Measurements from ENCODE around the gene SLC35F6. TPM values are rescaled to one million over a fixed set of nuclear protein-coding genes. Genes with fewer than 3 reads are reported as not detected.
"Not testable (repeated sequence)": the region's sequence is repeated elsewhere in the genome, so short reads cannot be mapped to it uniquely, and the experiment has no call there.

SLC35F6 gene
- total and polyA plus RNA-seq, 3 experiments from 2014 or later = 6.7 to 12.1 (median 11.5) TPM

- H3K36me3 Mint-ChIP-seq; H3K27ac ChIP-seq (ENCODE audit: low read depth, low read length); H3K36me3 ChIP-seq (ENCODE audit: insufficient read depth, low read length); CTCF ChIA-PET; H3K4me1 Mint-ChIP-seq; POLR2A ChIA-PET; H3K27ac Mint-ChIP-seq; H3K9me3 ChIP-seq (ENCODE audit: low read length); H3K4me3 Mint-ChIP-seq; H3K9me3 Mint-ChIP-seq; H3K27me3 ChIP-seq (ENCODE audit: insufficient read depth, low read length, poor library complexity, severe bottlenecking); H3K4me3 ChIP-seq (ENCODE audit: low read length); DNase-seq: not testable (repeated sequence)
- H3K27me3 Mint-ChIP-seq = peaks cover 15 to 65% of the 10 kb centered on the region in 2 donors
- H3K4me1 ChIP-seq (ENCODE audit: insufficient read depth, low read length) = peaks cover 17% of the 10 kb centered on the region
Measured at GRCh38 chr2:26814072-26814765, 50.1 kb downstream of the SLC35F6 start.

GRCh38 chr2:26816893-26817292 lies 52.8 kb downstream of the SLC35F6 start:
- Mint-ChIP-seq H3K27me3 (peaks cover 20 to 65% of the 10 kb centered on the region in 2 donors), H3K36me3 (peaks cover 0 to 5% (median 3%) of the 10 kb centered on the region in 3 donors), H3K27ac (no peak overlapping the region), H3K9me3 (peaks cover 0 to 2% (median 0%) of the 10 kb centered on the region in 5 donors), H3K4me3 (no peak overlapping the region), H3K4me1 (no peaks in the 10 kb centered on the region)
- no peak overlapping the region for H3K27ac ChIP-seq (ENCODE audit: low read depth, low read length)
- no peaks in the 10 kb centered on the region for H3K4me1 ChIP-seq (ENCODE audit: insufficient read depth, low read length)
- ChIA-PET CTCF (no interaction called here), POLR2A (no interaction called here)
- H3K36me3 ChIP-seq (ENCODE audit: insufficient read depth, low read length) = no peaks in the 10 kb centered on the region
- no peak for DNase-seq
- H3K4me3 ChIP-seq (ENCODE audit: low read length) = no peak overlapping the region
- no peaks in the 10 kb centered on the region for H3K9me3 ChIP-seq (ENCODE audit: low read length)
- no peaks in the 10 kb centered on the region for H3K27me3 ChIP-seq (ENCODE audit: insufficient read depth, low read length, poor library complexity, severe bottlenecking)

- CTCF ChIA-PET = interaction anchor here (1.2 kb wide), 1 partner anchor 28 kb away, joined by 4 read pairs; no protein-coding TSS in a partner anchor
- no peak overlapping the region for H3K27ac Mint-ChIP-seq
Measured at GRCh38 chr2:26818255-26818654, 54.2 kb downstream of the SLC35F6 start.

GRCh38 chr2:26818972-26819371 lies 54.9 kb downstream of the SLC35F6 start:
- no peaks in the 10 kb centered on the region for H3K4me1 Mint-ChIP-seq
- Histone ChIP-seq H3K9me3 (ENCODE audit: low read length) (no peaks in the 10 kb centered on the region), H3K27ac (ENCODE audit: low read depth, low read length) (no peak overlapping the region), H3K4me3 (ENCODE audit: low read length) (no peak overlapping the region), H3K27me3 (ENCODE audit: insufficient read depth, low read length, poor library complexity, severe bottlenecking) (no peaks in the 10 kb centered on the region), H3K4me1 (ENCODE audit: insufficient read depth, low read length) (no peaks in the 10 kb centered on the region), H3K36me3 (ENCODE audit: insufficient read depth, low read length) (no peaks in the 10 kb centered on the region)
- H3K27me3 Mint-ChIP-seq = peaks cover 16 to 51% of the 10 kb centered on the region in 2 donors
- CTCF ChIA-PET = interaction anchor here (1.2 kb wide), 1 partner anchor 27 kb away, joined by 4 read pairs; no protein-coding TSS in a partner anchor
- no peaks in the 10 kb centered on the region for H3K9me3 Mint-ChIP-seq
- POLR2A ChIA-PET = no interaction called here
- no peak for DNase-seq
- peaks cover 0 to 5% (median 3%) of the 10 kb centered on the region in 3 donors for H3K36me3 Mint-ChIP-seq
- no peak overlapping the region for H3K27ac Mint-ChIP-seq
- no peak overlapping the region for H3K4me3 Mint-ChIP-seq

More at GRCh38 chr2:26818255-26818654, 54.2 kb downstream of the SLC35F6 start:
- Histone ChIP-seq H3K9me3 (ENCODE audit: low read length) (no peaks in the 10 kb centered on the region), H3K36me3 (ENCODE audit: insufficient read depth, low read length) (no peaks in the 10 kb centered on the region), H3K4me1 (ENCODE audit: insufficient read depth, low read length) (no peaks in the 10 kb centered on the region), H3K4me3 (ENCODE audit: low read length) (no peak overlapping the region), H3K27ac (ENCODE audit: low read depth, low read length) (no peak overlapping the region), H3K27me3 (ENCODE audit: insufficient read depth, low read length, poor library complexity, severe bottlenecking) (no peaks in the 10 kb centered on the region)
- no peaks in the 10 kb centered on the region for H3K9me3 Mint-ChIP-seq
- no peak overlapping the region for H3K4me3 Mint-ChIP-seq
- peaks cover 0 to 5% (median 3%) of the 10 kb centered on the region in 3 donors for H3K36me3 Mint-ChIP-seq
- peaks cover 16 to 56% of the 10 kb centered on the region in 2 donors for H3K27me3 Mint-ChIP-seq
- DNase-seq = no peak
- no peaks in the 10 kb centered on the region for H3K4me1 Mint-ChIP-seq
- POLR2A ChIA-PET = no interaction called here

GRCh38 chr2:26820932-26821331 lies 56.8 kb downstream of the SLC35F6 start:
- H3K27me3 ChIP-seq (ENCODE audit: insufficient read depth, low read length, poor library complexity, severe bottlenecking) = no peaks in the 10 kb centered on the region
- peaks cover 10 to 42% of the 10 kb centered on the region in 2 donors for H3K27me3 Mint-ChIP-seq
- CTCF ChIA-PET = no interaction called here

GRCh38 chr2:26822877-26823276 lies 58.8 kb downstream of the SLC35F6 start:
- H3K27me3 Mint-ChIP-seq = peaks cover 9 to 38% of the 10 kb centered on the region in 2 donors
- no peak overlapping the region for H3K27ac ChIP-seq (ENCODE audit: low read depth, low read length)
- H3K27me3 ChIP-seq (ENCODE audit: insufficient read depth, low read length, poor library complexity, severe bottlenecking) = no peaks in the 10 kb centered on the region
- H3K4me3 Mint-ChIP-seq = no peak overlapping the region
- no peak overlapping the region for H3K4me3 ChIP-seq (ENCODE audit: low read length)
- no peaks in the 10 kb centered on the region for H3K4me1 ChIP-seq (ENCODE audit: insufficient read depth, low read length)
- H3K4me1 Mint-ChIP-seq = no peaks in the 10 kb centered on the region
- H3K27ac Mint-ChIP-seq = no peak overlapping the region
- H3K9me3 Mint-ChIP-seq = no peaks in the 10 kb centered on the region
- CTCF ChIA-PET = interaction anchor here (0.8 kb wide), 1 partner anchor 23 kb away, joined by 3 read pairs; no protein-coding TSS in a partner anchor
- H3K9me3 ChIP-seq (ENCODE audit: low read length) = no peaks in the 10 kb centered on the region
- POLR2A ChIA-PET = no interaction called here
- H3K36me3 Mint-ChIP-seq = no peaks in the 10 kb centered on the region
- DNase-seq = no peak
- H3K36me3 ChIP-seq (ENCODE audit: insufficient read depth, low read length) = no peaks in the 10 kb centered on the region

More at GRCh38 chr2:26820932-26821331, 56.8 kb downstream of the SLC35F6 start:
- Mint-ChIP-seq H3K27ac (no peak overlapping the region), H3K4me1 (no peaks in the 10 kb centered on the region), H3K36me3 (no peaks in the 10 kb centered on the region), H3K9me3 (no peaks in the 10 kb centered on the region), H3K4me3 (no peak overlapping the region)
- no peaks in the 10 kb centered on the region for H3K36me3 ChIP-seq (ENCODE audit: insufficient read depth, low read length)
- H3K9me3 ChIP-seq (ENCODE audit: low read length) = no peaks in the 10 kb centered on the region
- no peak overlapping the region for H3K27ac ChIP-seq (ENCODE audit: low read depth, low read length)
- POLR2A ChIA-PET = no interaction called here
- H3K4me1 ChIP-seq (ENCODE audit: insufficient read depth, low read length) = no peaks in the 10 kb centered on the region
- DNase-seq = no peak
- H3K4me3 ChIP-seq (ENCODE audit: low read length) = no peak overlapping the region

Other genes starting within 250 kb of the SLC35F6 start
- not detected for gene CIB4, start 122.9 kb upstream of the SLC35F6 start, total RNA-seq
- gene CIB4, start 122.9 kb upstream of the SLC35F6 start, polyA plus RNA-seq = not detected
- not detected for gene KCNK3, start 71.6 kb upstream of the SLC35F6 start, total RNA-seq
- not detected for gene KCNK3, start 71.6 kb upstream of the SLC35F6 start, polyA plus RNA-seq
- gene CENPA, start 21.8 kb downstream of the SLC35F6 start, total RNA-seq = 10 to 100 TPM; 18.2 to 21.6 TPM
- gene CENPA, start 21.8 kb downstream of the SLC35F6 start, polyA plus RNA-seq = 0.70 TPM
- gene DPYSL5, start 83.8 kb downstream of the SLC35F6 start, total RNA-seq = not detected
- gene DPYSL5, start 83.8 kb downstream of the SLC35F6 start, polyA plus RNA-seq = not detected
- 1 to 10 TPM; 2.4 to 3.0 TPM for gene MAPRE3, start 206.4 kb downstream of the SLC35F6 start, total RNA-seq
- 2.0 TPM for gene MAPRE3, start 206.4 kb downstream of the SLC35F6 start, polyA plus RNA-seq

All from CD8-positive, alpha-beta memory T cell (primary cell).